Neural progenitor cell (in vitro differentiated cells): Measurements from ENCODE around the gene RFX5.
"Not testable (repeated sequence)": the region's sequence is repeated elsewhere in the genome, so short reads cannot be mapped to it uniquely, and the experiment has no call there.

ENCODE experiments used
- CTCF ChIP-seq: fragments of 200-600 bp; sonication (generic); IDR thresholded peaks from 2 replicates; pipeline ENCODE4 v1.5.1; 2017; ENCODE audit warnings: antibody characterized with exemption, mild to moderate bottlenecking
- EZH2 ChIP-seq: fragments of 200-600 bp; sonication (generic); IDR thresholded peaks from 2 replicates; pipeline ENCODE4 v1.6.1; 2017; ENCODE audit warnings: antibody characterized with exemption, mild to moderate bottlenecking, moderate library complexity
- EZH2phosphoT487 ChIP-seq: fragments of 200-600 bp; sonication (generic); IDR thresholded peaks from 2 replicates; pipeline ENCODE4 v1.6.1; 2017; ENCODE audit warnings: antibody characterized with exemption

GRCh38 chr1:151390221-151391078 lies 43.4 kb upstream of the RFX5 start:
- not testable (repeated sequence) for TF ChIP-seq CTCF, EZH2phosphoT487, EZH2
